Activated CD4-positive, alpha-beta T cell treated with anti-CD3 and anti-CD28 coated beads, Interleukin-2, amount 10 ng/mL, durations not matched to agents 7 days and 5 days (primary cell): ENCODE data around the gene TLR2. TPM values are rescaled to one million over a fixed set of nuclear protein-coding genes. Genes with fewer than 3 reads are reported as not detected.

ENCODE experiments used
- CTCF ChIA-PET: fragments of 350-600 bp; sonication (Branson Sonifier 250); formaldehyde crosslinking; loops from one replicate; lab custom pipeline; 2021; ENCODE audit warnings: antibody characterized with exemption; lab: Charles Lee
- POLR2A ChIA-PET: fragments of 350-600 bp; sonication (Branson Sonifier 250); formaldehyde crosslinking; loops from one replicate; lab custom pipeline; 2021; ENCODE audit warnings: antibody characterized with exemption; lab: Charles Lee
- DNase-seq: peaks from one replicate; pipeline ENCODE4 v3.0.0-alpha.2; 2020
- H3K27ac Mint-ChIP-seq: one replicate; pipeline ENCODE4 v1.8.0; 2021; ENCODE audit warnings: mild to moderate bottlenecking, moderate library complexity, mixed read lengths
- H3K27me3 Mint-ChIP-seq: one replicate; pipeline ENCODE4 v1.8.0; 2021; ENCODE audit warnings: mixed read lengths
- H3K36me3 Mint-ChIP-seq: one replicate; pipeline ENCODE4 v1.8.0; 2021; ENCODE audit warnings: low read depth, mixed read lengths
- H3K4me1 Mint-ChIP-seq: one replicate; pipeline ENCODE4 v1.8.0; 2021; ENCODE audit warnings: mixed read lengths
- H3K4me3 Mint-ChIP-seq: one replicate; pipeline ENCODE4 v1.8.0; 2021; ENCODE audit warnings: mild to moderate bottlenecking, moderate library complexity, mixed read lengths
- H3K9me3 Mint-ChIP-seq: one replicate; pipeline ENCODE4 v1.8.0; 2021; ENCODE audit warnings: mixed read lengths
- total RNA-seq, 2 experiments: library from RNA; stranded (reverse); gene quantifications; one replicate each; pipeline ENCODE4 v1.2.3, GENCODE V29; 2021

The TLR2 gene
- total RNA-seq, 2 experiments from 2014 or later: 0.97 to 2.0 TPM

DNA sequence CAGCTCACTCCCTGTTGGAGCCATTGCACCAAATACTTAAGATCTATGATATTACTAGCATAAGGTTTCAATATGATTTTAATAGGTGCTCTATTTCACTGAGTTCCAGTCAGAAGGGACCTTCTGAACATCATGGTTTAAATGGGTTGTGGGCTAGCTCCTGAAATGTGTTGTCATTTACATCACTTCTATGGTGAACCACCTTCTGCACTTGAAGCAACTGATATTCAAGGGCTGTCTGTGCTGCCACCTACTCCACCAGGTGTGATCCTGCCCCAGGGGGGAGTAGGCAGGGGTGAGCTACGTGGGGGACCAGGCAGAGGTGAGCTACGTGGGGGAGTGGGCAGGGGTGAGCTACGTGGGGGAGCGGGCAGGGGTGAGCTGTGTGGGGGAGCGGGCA, 40.5 kb downstream of the TLR2 start:
- H3K9me3 Mint-ChIP-seq: no peaks in the 10 kb centered on the region
- no peak for DNase-seq
- peaks cover 19% of the 10 kb centered on the region for H3K27me3 Mint-ChIP-seq
- H3K36me3 Mint-ChIP-seq: no peaks in the 10 kb centered on the region
- no peaks in the 10 kb centered on the region for H3K4me1 Mint-ChIP-seq
- POLR2A ChIA-PET: no interaction called here
- no peak overlapping the region for H3K27ac Mint-ChIP-seq
- CTCF ChIA-PET: no interaction called here
- no peak overlapping the region for H3K4me3 Mint-ChIP-seq

DNA sequence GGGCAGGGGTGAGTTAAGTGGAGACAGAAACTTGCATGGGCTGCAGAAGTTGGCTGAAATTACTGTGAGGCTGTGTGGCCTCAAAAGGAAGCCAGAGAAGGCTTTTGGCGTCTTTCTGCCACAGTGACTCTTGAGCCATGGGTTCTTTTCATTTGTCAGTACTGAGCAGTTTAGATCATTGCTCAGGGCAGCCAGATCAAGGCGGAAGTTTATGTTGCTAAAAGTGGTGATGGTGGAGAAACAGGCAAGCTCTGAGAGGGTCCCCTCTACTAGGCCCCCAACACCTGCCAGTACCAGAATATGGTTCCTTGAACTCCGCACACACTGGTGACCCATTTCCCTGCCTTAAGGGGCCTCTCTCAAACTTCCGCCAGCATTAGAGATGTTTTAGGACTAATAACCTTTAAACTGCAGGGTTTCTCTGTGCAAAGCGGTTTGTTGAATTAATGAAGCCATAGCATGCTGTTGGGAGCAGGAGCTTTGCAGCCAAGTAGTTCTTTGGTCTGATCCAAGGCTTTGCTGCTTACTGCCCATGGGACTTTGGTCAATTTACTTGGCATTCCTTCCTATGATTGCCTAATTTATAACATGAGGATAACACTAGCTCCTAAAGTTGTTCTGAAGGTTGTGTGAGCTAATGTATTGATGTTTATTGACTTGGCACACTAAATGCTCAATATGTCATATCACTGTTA, 41.2 kb downstream of the TLR2 start:
- Mint-ChIP-seq H3K4me1 (no peaks in the 10 kb centered on the region), H3K27ac (no peak overlapping the region), H3K27me3 (peaks cover 19% of the 10 kb centered on the region), H3K4me3 (no peak overlapping the region), H3K36me3 (no peaks in the 10 kb centered on the region), H3K9me3 (no peaks in the 10 kb centered on the region)
- DNase-seq: no peak
- POLR2A ChIA-PET: no interaction called here
- CTCF ChIA-PET: interaction anchor here (0.9 to 1.2 kb wide), 2 partner anchors 9 to 25 kb away, joined by 3 read pairs; no protein-coding TSS in a partner anchor

DNA sequence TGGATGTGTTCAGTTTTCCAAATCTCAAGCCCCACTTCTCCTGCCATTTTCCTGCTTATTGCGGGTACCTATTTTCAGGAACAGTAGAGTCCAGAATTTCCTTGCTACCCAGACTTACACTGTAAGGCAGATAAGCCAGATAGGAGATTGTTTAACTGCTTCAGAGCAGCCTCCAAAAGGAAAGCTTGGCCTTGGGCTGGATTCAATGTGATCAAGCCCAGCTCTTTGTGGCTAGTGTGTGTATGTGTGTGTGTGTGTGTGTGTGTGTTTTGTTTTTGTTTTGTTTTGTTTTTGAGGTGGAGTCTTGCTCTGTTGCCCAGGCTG, 41.7 kb downstream of the TLR2 start:
- Mint-ChIP-seq H3K9me3 (no peaks in the 10 kb centered on the region), H3K27ac (no peak overlapping the region), H3K36me3 (no peaks in the 10 kb centered on the region), H3K27me3 (peaks cover 19% of the 10 kb centered on the region), H3K4me1 (no peaks in the 10 kb centered on the region), H3K4me3 (no peak overlapping the region)
- ChIA-PET CTCF (interaction anchor here (0.9 to 1.2 kb wide), 2 partner anchors 9 to 24 kb away, joined by 3 read pairs; no protein-coding TSS in a partner anchor), POLR2A (no interaction called here)
- DNase-seq: no peak

DNA sequence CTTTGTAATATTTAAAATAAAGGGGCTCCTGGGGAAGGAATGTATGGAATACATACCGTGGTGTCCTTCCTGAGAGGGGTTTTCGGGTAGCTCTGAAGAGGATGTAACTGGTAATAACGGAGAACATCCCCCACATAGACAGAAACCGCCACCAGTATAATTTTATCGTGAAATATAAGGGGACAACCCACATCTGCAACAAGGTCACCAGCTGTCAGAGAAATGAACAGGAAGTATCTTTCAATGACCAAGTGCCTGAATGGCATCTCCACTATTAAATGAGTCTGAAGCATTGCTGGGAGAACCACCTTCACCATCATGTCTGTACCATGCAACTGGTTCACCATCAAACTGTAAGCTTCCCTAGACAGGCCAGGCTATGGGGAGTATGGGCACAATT, 44.1 kb downstream of the TLR2 start:
- POLR2A ChIA-PET: no interaction called here
- Mint-ChIP-seq H3K36me3 (no peaks in the 10 kb centered on the region), H3K27ac (no peak overlapping the region), H3K4me3 (no peak overlapping the region), H3K4me1 (no peaks in the 10 kb centered on the region), H3K9me3 (no peaks in the 10 kb centered on the region), H3K27me3 (peaks cover 27% of the 10 kb centered on the region)
- CTCF ChIA-PET: no interaction called here
- DNase-seq: no peak

DNA sequence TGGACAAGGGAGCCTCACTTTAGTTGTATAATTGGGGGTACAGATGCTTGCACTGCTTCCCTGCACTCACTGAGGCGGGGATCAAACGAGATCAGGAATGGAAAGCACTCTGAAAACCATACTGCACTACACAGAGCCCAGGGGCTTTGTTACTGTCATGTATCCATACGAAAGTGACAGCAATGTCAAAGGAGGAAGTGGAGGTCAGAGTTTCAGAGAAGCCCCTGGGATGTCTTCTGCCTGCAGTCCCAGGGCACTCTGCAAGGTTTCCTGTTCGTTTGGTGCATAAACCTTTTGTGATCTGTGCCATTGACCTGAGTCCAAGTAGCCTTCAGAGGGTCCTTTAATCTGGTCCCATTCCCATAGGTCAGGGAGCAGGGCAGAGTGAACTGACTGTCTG, 44.6 kb downstream of the TLR2 start:
- Mint-ChIP-seq H3K4me3 (no peak overlapping the region), H3K36me3 (no peaks in the 10 kb centered on the region), H3K27ac (no peak overlapping the region), H3K27me3 (peaks cover 29% of the 10 kb centered on the region), H3K4me1 (peaks cover 2% of the 10 kb centered on the region), H3K9me3 (no peaks in the 10 kb centered on the region)
- DNase-seq: no peak
- CTCF ChIA-PET: no interaction called here
- POLR2A ChIA-PET: no interaction called here

DNA sequence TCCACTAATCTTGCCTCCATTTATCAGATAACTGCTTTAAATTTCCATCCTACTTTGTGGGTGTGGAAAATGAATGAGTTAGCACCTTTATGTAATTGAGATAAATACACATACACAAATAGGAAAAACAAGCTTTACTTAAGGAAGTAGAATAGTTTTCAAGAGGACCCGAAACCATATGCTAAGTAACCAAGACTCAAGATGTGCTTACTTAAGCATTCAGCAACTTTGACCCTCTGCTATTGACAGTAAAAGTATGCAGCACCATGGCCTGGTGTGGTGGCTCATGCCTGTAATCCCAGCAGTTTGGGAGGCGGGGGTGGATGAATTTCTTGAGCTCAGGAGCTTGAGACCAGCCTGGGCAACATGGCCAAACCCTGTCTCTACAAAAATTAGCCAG, 45.8 kb downstream of the TLR2 start:
- Mint-ChIP-seq H3K27ac (no peak overlapping the region), H3K4me3 (no peak overlapping the region), H3K36me3 (no peaks in the 10 kb centered on the region), H3K27me3 (peaks cover 29% of the 10 kb centered on the region), H3K4me1 (peaks cover 4% of the 10 kb centered on the region), H3K9me3 (no peaks in the 10 kb centered on the region)
- ChIA-PET POLR2A (no interaction called here), CTCF (interaction anchor here (0.8 to 1.4 kb wide), 3 partner anchors 11 to 37 kb away, joined by 3 to 5 read pairs (median 4); no protein-coding TSS in a partner anchor)
- no peak for DNase-seq

DNA sequence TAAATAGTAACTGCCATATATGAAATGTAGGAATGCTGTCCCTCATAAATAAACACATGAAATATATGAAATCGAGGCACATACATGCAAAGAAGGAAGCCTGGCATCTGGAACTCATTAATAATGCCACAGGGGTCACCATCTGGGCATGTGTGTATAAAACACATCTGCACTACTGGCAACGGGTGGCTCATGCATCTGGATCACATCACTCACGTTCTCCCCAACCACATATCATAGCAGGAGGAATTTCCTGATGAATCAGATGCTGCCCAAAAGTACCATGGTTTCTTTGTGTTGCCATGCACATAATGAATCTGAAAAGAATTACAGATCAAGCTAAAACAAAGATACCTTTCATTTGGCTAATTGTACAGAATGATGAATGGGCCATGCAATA, 47.2 kb downstream of the TLR2 start:
- H3K4me1 Mint-ChIP-seq: peaks cover 4% of the 10 kb centered on the region
- no peak for DNase-seq

DNA sequence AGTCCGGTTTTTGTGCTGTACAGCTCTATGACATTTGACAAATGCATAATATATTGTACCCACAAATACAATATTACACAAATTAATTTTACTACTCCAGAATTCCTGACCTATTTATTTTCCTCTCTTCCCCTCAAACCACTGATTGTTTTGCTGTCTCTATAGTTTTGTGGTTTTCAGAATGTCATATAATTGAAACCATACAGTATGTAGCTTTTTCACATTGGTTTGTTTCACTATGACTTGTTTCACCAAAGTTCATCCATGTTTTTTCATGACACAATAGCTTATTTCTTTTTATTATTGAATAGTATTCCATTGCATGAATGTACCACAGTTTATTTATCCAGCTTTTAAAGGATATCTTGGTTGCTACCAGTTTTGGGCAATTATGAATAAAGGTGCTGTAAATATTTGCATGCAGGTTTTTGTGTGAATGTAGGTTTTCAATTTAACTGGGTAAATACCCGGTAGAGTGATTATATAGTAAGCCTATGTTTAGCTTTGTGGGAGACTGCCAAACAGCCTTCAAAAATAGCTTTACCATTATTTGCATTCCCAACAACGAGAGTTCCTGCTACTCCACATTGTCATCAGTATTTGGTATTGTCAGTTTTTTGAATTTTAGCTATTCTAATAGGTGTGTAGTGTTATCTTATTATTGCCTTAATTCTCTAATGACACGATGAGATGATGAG, 49.8 kb downstream of the TLR2 start:
- POLR2A ChIA-PET: no interaction called here
- peaks cover 41% of the 10 kb centered on the region for H3K27me3 Mint-ChIP-seq
- DNase-seq: no peak

More for the DNA sequence above, 47.2 kb downstream of the TLR2 start:
- ChIA-PET CTCF (no interaction called here), POLR2A (no interaction called here)
- Mint-ChIP-seq H3K27me3 (peaks cover 39% of the 10 kb centered on the region), H3K4me3 (no peak overlapping the region), H3K9me3 (no peaks in the 10 kb centered on the region), H3K27ac (no peak overlapping the region), H3K36me3 (no peaks in the 10 kb centered on the region)

DNA sequence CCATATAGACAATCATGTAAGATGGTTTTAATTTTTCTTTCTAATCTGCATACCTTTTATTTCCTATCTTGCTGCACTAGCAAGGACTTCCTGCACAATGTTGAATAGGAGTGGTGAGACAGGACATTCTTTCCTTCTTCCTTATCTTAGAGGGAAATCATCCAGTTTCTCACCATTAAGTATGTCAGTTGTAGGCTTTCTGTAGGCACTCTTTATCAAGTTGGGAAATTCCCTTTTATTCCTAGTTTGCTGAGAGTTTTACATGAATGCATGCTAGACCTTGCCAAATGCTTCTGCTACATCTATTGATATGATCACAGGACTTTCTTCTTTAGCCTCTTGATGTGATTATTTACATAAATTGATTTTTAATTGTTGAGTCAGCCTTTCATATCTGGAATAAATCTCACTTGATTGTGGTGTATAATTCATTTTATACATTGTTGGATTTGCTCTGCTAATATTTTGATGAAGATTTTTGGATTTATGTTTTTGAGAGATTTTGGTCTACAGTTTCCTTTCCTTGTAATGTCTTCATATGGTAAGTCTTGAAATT, 51.9 kb downstream of the TLR2 start:
- H3K4me1 Mint-ChIP-seq: peaks cover 4% of the 10 kb centered on the region
- H3K27me3 Mint-ChIP-seq: peaks cover 46% of the 10 kb centered on the region
- peaks cover 6% of the 10 kb centered on the region for H3K9me3 Mint-ChIP-seq
- no peak overlapping the region for H3K27ac Mint-ChIP-seq
- H3K36me3 Mint-ChIP-seq: no peaks in the 10 kb centered on the region
- no peak for DNase-seq
- ChIA-PET POLR2A (no interaction called here), CTCF (no interaction called here)
- H3K4me3 Mint-ChIP-seq: no peak overlapping the region

More for the DNA sequence above, 49.8 kb downstream of the TLR2 start:
- peaks cover 4% of the 10 kb centered on the region for H3K4me1 Mint-ChIP-seq
- no peaks in the 10 kb centered on the region for H3K9me3 Mint-ChIP-seq
- H3K36me3 Mint-ChIP-seq: no peaks in the 10 kb centered on the region
- no peak overlapping the region for H3K27ac Mint-ChIP-seq
- H3K4me3 Mint-ChIP-seq: no peak overlapping the region
- CTCF ChIA-PET: interaction anchor here (0.7 kb wide), 1 partner anchor 61 kb away, joined by 3 read pairs; no protein-coding TSS in a partner anchor

DNA sequence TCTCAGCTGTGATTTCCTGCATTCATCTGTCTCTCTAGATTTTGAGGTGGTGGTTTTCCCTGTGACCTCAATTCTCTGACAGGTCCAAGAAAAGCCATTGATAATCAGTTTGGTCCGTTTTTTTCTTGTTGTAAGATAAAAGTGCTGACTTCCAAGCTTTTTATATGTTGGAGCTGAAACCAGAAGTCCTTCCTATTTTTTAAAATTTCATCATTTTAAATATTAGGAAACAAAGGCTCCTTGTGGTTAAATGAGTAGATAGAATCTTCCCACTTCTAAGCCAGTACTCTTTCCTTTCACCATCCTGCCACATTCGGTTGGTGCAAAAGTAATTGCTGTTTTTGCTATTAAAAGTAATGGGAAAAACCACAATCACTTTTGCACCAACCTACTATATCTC, 57.5 kb downstream of the TLR2 start:
- Mint-ChIP-seq H3K4me1 (no peaks in the 10 kb centered on the region), H3K4me3 (no peak overlapping the region), H3K9me3 (peaks cover 6% of the 10 kb centered on the region), H3K36me3 (no peaks in the 10 kb centered on the region), H3K27me3 (peaks cover 10% of the 10 kb centered on the region), H3K27ac (no peak overlapping the region)
- ChIA-PET CTCF (no interaction called here), POLR2A (no interaction called here)
- no peak for DNase-seq

DNA sequence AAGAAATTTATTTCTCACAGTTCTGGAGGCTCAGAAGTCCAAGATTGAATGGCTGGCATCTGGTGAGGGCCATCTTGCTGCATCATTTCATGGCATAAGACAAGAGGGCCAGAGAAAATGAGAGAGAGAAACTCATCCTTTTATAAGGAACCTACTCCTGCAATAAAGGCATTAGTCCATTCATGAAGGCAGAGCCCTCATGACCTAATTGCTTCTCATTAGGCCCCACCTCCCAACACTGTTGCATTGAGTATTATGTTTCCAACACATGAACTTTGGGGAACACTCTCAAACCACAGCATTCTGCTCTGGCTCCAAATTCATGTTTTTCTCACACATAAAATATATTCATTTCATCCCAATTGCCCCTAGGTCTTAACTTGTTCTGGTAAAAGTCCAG, 61.6 kb downstream of the TLR2 start:
- no peak for DNase-seq
- H3K9me3 Mint-ChIP-seq: peaks cover 2% of the 10 kb centered on the region
- ChIA-PET POLR2A (no interaction called here), CTCF (interaction anchor here (1.0 kb wide), 1 partner anchor 100 kb away, joined by 3 read pairs; no protein-coding TSS in a partner anchor)
- H3K4me1 Mint-ChIP-seq: peaks cover 1% of the 10 kb centered on the region
- H3K4me3 Mint-ChIP-seq: no peak overlapping the region
- peaks cover 13% of the 10 kb centered on the region for H3K27me3 Mint-ChIP-seq
- H3K36me3 Mint-ChIP-seq: no peaks in the 10 kb centered on the region
- H3K27ac Mint-ChIP-seq: no peak overlapping the region

DNA sequence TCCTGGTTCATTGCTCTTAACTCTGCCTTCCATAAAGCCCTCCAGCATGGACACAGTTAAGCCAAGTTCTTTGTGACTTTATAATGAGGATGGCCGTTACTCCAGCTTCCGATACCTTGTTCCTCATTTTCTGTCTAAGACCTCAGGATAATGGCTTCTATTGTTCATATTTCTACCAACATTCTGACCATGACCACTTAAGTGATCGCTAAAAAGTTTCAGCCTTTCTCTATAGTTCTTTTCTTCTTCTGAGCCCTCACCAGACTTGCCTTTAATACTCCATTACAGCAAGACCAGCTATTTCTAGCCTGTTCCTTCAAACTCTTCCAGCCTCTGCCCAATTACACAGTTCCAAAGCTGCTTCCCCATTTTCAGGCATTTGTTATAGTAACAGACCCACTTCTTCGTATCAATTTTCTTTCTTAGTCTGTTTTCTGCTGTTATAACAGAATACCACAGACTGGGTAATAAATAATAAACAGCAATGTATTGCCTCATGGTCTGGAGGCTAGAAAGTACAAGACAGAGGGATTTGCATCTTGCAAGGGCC, 63.4 kb downstream of the TLR2 start:
- peaks cover 11% of the 10 kb centered on the region for H3K27me3 Mint-ChIP-seq
- no peaks in the 10 kb centered on the region for H3K36me3 Mint-ChIP-seq
- H3K9me3 Mint-ChIP-seq: no peaks in the 10 kb centered on the region
- POLR2A ChIA-PET: no interaction called here
- no peak overlapping the region for H3K4me3 Mint-ChIP-seq
- no peak for DNase-seq
- CTCF ChIA-PET: no interaction called here
- H3K4me1 Mint-ChIP-seq: peaks cover 1% of the 10 kb centered on the region
- no peak overlapping the region for H3K27ac Mint-ChIP-seq

DNA sequence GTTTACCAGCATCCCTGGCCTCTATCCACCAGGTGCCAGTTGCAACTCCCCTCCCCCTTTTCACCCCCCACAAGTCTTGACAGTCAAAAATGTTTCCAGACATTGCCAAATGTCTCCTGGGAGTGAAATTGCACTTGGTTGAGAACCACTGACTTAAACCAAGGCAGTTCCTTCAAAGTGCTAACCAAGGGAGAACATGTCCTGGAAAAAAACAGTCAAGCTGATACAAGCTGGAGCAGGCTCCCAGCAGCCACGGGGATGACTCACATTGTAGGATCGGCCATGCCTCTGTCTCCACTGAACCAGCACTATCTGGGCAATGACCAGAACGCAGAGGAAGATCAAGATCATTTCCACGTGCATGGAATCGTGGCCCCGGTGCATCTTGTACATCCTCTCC, 64.3 kb downstream of the TLR2 start:
- POLR2A ChIA-PET: no interaction called here
- Mint-ChIP-seq H3K9me3 (no peaks in the 10 kb centered on the region), H3K36me3 (no peaks in the 10 kb centered on the region), H3K27ac (no peak overlapping the region), H3K4me1 (peaks cover 1% of the 10 kb centered on the region), H3K27me3 (peaks cover 11% of the 10 kb centered on the region), H3K4me3 (no peak overlapping the region)
- DNase-seq: no peak
- CTCF ChIA-PET: no interaction called here
